ENCODE results near the gene LSMEM2.
"Not testable (repeated sequence)": the region's sequence is repeated elsewhere in the genome, so short reads cannot be mapped to it uniquely, and the experiment has no call there.

The LSMEM2 gene

DNA sequence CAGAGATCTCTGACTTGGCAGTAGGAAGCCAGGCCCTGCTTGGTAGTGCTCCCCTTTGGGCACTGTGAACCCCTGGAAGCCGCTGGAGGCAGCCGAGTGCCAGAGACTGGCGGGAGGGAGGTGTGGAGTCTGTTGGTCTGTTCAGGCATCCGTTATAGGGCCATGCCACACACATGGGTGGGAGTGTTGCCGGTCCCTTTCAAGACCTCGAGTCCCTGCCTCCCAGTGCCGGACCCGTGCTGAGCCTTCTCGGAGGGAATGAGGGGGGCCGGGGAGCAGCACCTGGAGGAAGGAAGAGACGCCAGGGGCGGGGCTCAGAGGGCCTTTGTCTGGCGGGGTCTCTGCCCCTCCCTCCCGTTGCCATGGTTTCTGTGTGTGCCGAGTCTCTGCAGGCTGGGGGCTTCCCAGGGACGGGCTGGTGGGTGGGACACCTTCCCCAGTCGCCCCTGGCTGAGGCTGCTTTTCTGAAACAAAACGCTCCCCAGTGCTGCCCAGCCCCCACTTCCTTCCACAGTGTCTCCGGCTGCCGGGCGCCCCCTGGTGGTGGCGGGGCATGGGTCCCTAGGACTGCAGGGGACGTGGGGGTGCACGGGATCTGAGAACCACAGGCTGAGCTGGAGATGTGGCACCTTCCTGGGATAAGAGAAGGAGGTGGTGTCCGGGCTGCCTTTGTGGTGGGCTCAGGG, 32.9 kb upstream of the LSMEM2 start:
- peak; percentile 88 for DNase-seq (ENCODE audit: low spot score)

DNA sequence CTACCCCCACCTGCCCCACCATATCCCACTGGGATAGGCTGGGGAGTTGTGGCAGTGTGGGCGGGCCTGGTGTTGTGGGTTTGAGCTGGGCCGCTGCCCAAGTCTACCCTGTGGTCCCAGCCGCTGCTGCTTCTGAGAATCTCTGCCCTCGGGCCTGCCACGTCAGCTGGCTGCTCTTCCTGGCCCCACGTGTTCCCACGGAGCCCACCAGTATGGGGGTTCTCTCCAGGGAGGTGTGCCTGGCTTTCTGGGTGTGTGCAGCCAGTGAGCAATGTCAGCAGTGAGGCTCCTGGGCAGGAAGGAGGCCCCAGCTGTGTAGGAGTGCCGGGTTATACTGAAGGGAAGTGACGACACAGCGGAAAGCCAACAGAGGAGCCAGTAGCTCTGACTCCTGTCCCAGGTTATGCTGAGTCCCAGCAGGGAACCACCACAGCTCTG, 32.4 kb upstream of the LSMEM2 start:
- no peak for DNase-seq (ENCODE audit: low spot score)

DNA sequence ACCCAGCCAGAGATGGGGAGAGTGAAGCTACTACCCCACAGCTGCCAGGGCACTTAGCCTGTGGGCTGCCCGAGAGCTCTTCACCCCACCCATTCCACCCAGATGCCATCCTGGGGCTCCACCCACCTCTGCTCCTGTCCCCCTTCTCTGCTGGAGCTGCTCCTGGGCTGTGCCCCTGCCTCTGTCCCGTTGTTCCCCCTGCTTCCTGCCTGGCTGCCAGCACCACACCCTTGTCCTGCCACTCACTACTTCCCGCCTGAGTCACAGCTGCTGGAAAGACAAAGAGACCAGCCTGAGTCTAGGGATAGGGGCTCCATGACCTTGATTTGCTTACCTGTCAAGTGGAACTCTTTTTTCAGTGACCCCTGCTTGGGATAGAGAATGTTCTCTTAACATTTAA, 30.5 kb upstream of the LSMEM2 start:
- no peak for DNase-seq (ENCODE audit: low spot score)

- DNase-seq (ENCODE audit: low spot score), result no peak
Measured at GRCh38 chr3:50249457-50249856, 29.4 kb upstream of the LSMEM2 start.

DNA sequence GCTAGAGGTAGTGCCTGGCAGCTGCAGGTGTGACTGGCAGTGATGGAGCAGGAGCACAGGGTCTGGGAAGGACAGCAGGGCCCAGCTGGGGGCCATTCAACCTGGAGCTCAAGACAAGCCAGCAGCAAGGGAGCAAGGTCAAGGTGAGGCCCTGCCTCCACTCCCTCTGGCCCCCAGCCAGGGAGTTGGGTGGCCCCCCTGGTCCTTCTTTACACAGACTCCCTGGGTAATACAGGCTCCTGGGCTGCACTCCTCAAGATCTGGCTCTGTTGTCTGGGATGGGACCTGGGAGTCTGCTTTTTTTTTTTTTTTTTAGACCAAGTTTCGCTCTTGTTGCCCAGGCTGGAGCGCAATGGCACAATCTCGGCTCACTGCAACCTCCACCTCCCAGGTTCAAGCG, 28.4 kb upstream of the LSMEM2 start:
- DNase-seq (ENCODE audit: low spot score), result no peak

- DNase-seq (ENCODE audit: low spot score), result no peak
Measured at GRCh38 chr3:50251220-50251619, 27.7 kb upstream of the LSMEM2 start.

DNA sequence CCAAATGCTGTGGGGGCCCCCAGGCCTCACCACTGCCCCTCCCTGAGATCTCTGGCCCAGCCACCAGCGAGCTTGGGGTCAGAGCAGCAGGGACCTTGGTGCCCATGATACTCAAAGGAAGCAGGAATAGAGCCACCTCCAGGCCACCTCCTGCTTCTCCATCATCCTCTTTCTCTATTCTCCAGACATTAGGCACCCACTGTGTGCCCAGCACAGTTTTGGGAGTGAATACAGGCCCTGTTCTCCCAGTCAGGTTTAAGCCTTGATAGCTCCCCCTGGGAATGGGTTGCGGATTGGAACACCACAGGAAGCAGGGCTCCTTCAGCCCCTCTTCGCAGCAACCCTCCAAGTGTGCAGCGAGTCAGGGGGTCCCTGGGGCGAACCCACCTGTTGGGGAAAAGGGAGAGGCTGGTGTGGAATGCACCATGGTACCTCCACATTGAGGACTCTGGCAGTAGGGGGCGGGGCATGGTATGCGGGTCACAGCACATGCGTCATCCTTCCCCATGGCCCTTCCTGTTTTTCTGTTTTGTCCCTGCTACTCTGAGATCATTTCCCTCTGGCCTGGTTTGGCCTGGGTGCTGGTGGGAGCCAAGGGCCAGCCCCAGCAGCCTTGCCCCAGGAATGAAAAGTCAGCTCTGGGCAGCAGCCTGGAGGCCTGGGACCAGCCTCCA, 24.2 kb upstream of the LSMEM2 start:
- no peak for DNase-seq (ENCODE audit: low spot score)

- no peak for DNase-seq (ENCODE audit: low spot score)
Measured at GRCh38 chr3:50255251-50255615, 23.7 kb upstream of the LSMEM2 start.

GRCh38 chr3:50256978-50257890, 21.7 kb upstream of the LSMEM2 start:
- DNase-seq (ENCODE audit: low spot score), result peak; percentile 74

GRCh38 chr3:50258029-50258680, 20.7 kb upstream of the LSMEM2 start:
- DNase-seq (ENCODE audit: low spot score), result no peak

GRCh38 chr3:50258979-50259378, 19.9 kb upstream of the LSMEM2 start:
- DNase-seq (ENCODE audit: low spot score), result no peak

GRCh38 chr3:50259432-50260026, 19.4 kb upstream of the LSMEM2 start:
- DNase-seq (ENCODE audit: low spot score), result no peak

DNA sequence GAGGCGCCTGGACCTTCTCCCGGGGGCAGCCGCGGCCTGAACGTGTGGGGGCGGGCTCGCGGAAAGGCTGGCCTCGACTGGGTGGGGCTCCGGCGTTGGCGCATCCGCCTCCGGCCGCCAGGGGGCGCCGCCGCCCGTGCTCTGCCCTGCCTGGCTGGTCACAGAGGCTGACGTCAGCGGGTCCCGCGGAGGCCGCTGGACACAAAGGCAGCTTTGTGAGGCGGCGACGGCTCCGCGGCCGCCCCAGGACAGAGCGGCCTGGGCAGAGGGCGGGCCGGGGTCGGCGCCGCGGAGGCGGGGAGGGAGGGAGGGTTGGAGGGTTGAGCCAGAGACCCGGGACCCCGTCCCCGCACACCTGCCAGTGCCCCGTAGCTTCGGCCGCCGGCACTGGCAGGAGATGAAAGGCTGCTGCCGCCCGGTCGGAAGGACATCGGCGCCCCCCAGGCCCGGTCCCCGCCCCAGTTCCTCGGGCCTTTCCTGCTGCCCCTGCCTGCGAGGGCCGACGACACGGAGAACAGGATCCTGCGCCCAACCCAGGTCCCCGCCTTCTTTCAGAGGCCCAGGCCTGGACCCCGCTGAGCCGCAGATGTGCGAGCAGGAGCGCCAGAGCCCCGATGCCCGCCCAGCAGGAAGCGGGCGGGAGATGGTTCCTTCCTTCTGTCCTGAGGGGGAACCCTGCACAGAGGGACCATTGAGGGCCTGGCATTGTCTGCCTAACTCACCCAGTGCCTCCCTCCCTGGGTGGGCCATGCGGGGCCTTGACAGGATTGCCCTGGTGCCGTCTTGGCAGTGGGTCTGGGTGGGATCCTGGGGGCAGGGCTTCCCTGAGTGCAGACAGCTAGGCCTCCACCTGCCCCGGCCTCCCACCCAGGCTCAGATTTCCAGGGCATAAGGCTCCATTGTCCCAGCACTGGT, 18.6 kb upstream of the LSMEM2 start:
- peak; percentile 94 for DNase-seq (ENCODE audit: low spot score)

- DNase-seq (ENCODE audit: low spot score), result no peak
Measured at GRCh38 chr3:50260942-50261441, 17.9 kb upstream of the LSMEM2 start.

GRCh38 chr3:50261505-50261904, 17.4 kb upstream of the LSMEM2 start:
- no peak for DNase-seq (ENCODE audit: low spot score)

GRCh38 chr3:50262200-50262599, 16.7 kb upstream of the LSMEM2 start:
- not testable (repeated sequence) for DNase-seq (ENCODE audit: low spot score)

DNA sequence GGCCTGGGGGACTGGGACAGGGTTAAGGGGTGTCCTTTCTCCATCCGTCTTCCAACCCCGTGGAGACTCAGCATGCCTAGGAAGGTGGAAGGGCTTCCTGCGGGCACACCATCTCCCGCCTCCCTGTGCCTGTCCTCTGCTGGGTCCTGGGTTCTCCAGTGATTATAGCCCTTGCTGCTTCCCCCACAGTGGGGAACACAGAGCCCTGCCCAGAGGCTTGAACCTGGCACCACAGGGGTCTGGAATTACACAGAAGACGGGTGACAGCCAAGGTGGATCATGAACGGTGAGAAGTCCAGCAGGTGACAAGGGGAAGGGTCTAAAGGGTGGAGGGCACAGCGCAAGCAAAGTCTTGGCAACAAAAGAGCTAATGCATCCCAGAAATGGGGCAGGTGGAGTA, 16.1 kb upstream of the LSMEM2 start:
- no peak for DNase-seq (ENCODE audit: low spot score)

GRCh38 chr3:50263478-50264382, 15.2 kb upstream of the LSMEM2 start:
- no peak for DNase-seq (ENCODE audit: low spot score)

DNA sequence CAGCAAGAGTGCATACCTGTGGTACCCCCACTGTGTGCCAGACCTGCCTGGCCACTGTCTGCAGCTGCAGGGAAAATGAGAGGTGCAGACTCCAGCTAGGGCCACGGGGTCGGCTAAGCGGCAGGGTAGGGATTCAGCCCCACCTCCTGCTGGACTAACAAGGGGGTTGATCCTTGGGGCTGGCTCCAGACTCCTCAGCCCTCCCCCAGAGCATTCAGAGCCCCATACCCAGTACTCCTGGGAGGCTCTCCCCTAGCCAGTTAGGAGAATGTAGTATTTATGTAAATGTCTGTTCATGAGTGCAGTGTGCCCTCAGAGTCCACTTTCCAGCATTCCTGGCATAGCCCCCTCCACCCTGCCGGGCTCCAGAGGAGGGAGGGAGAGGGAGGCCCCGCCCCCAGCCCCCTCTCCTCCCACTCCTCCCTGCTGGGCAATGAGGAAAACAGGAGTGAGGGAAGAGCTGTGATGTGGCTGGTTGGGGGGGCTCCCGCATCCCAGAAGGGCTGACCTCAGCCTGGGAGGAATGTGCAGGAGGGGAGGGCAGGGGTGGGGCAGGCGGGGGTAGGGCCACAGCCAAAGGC, 14.4 kb upstream of the LSMEM2 start:
- DNase-seq (ENCODE audit: low spot score), result peak; percentile 86

Measured in HuH-7 (cell line).